DOHH2 (cell line): ENCODE measurements around the gene SLC1A1.

Experiments
- EZH2phosphoT487 ChIP-seq: fragments of 200-600 bp; sonication (generic); IDR thresholded peaks from 2 replicates; pipeline ENCODE4 v1.6.1; 2017; ENCODE audit warnings: borderline replicate concordance, mild to moderate bottlenecking, antibody characterized with exemption, low read length, moderate library complexity, mixed read lengths
- TF ChIP-seq, protein P1 (sequence below): fragments of 200-600 bp; sonication (generic); IDR thresholded peaks from one replicate; pipeline ENCODE4 v1.5.1; 2014; ENCODE audit warnings: antibody characterized with exemption, mild to moderate bottlenecking, low read depth, low read length; ENCODE audit not compliant: poor library complexity, severe bottlenecking

DNA sequence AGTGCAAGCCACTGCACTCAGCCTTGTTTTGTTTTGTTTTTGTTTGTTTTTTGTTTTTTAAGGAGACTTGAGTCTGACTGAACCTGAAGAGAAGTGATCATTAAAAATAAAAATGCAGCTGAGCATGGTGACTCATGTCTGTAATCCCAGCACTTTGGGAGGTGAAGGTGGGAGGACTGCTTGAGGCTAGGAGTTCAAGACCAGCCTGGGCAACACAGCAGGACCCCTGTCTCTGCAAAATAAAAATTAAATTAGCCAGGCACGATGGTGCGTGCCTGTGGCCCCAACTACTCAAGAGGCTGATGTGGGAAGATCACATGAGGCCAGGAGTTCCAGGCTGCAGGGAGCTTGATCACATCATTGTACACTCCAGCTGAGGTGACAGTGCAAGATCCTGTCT lies 6.2 kb downstream of the SLC1A1 start:
- no peak for TF ChIP-seq EZH2phosphoT487
- TF ChIP-seq, protein P1, sequence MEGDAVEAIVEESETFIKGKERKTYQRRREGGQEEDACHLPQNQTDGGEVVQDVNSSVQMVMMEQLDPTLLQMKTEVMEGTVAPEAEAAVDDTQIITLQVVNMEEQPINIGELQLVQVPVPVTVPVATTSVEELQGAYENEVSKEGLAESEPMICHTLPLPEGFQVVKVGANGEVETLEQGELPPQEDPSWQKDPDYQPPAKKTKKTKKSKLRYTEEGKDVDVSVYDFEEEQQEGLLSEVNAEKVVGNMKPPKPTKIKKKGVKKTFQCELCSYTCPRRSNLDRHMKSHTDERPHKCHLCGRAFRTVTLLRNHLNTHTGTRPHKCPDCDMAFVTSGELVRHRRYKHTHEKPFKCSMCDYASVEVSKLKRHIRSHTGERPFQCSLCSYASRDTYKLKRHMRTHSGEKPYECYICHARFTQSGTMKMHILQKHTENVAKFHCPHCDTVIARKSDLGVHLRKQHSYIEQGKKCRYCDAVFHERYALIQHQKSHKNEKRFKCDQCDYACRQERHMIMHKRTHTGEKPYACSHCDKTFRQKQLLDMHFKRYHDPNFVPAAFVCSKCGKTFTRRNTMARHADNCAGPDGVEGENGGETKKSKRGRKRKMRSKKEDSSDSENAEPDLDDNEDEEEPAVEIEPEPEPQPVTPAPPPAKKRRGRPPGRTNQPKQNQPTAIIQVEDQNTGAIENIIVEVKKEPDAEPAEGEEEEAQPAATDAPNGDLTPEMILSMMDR: no peak
